MCF 10A (cell line): ENCODE results near the gene ZNF219. TPM values are rescaled to one million over a fixed set of nuclear protein-coding genes. Genes with fewer than 3 reads are reported as not detected.
A peak's percentile ranks its signal among the peaks of the same experiment; 100 is the strongest.

ENCODE experiments used
- BruUV-seq: library from RNA; stranded (reverse); fragments of 400-500 nt; replicated peaks from 2 replicates; lab custom pipeline; 2021; lab: Mats Ljungman, UMichigan
- CTCF ChIA-PET: fragments of 300-600 bp; sonication (Branson Sonifier 250); formaldehyde crosslinking; extraction: SDS; loops from one replicate; lab custom pipeline; 2021; ENCODE audit warnings: antibody characterized with exemption, inconsistent platforms; lab: Yijun Ruan, JAX
- POLR2A ChIA-PET: fragments of 300-600, 350-650 bp; sonication (Branson Sonifier 250); formaldehyde crosslinking; extraction: SDS; loops from one replicate; lab custom pipeline; 2020; ENCODE audit warnings: antibody characterized with exemption, inconsistent platforms; lab: Yijun Ruan, JAX
- DNase-seq: peaks from one replicate; pipeline ENCODE4 v3.0.0-alpha.2; 2018; ENCODE audit not compliant: unreplicated experiment
- H3K27ac Mint-ChIP-seq: one replicate; pipeline ENCODE4 v1.8.0; 2022; ENCODE audit warnings: mild to moderate bottlenecking, low read depth, mixed read lengths; ENCODE audit not compliant: unreplicated experiment
- H3K27me3 Mint-ChIP-seq: one replicate; pipeline ENCODE4 v1.8.0; 2022; ENCODE audit warnings: mixed read lengths; ENCODE audit not compliant: insufficient read depth, unreplicated experiment
- H3K36me3 Mint-ChIP-seq: one replicate; pipeline ENCODE4 v1.8.0; 2022; ENCODE audit warnings: mild to moderate bottlenecking, moderate library complexity, mixed read lengths; ENCODE audit not compliant: insufficient read depth, unreplicated experiment
- H3K4me1 Mint-ChIP-seq: one replicate; pipeline ENCODE4 v1.8.0; 2022; ENCODE audit warnings: mixed read lengths; ENCODE audit not compliant: insufficient read depth, unreplicated experiment
- H3K4me3 Mint-ChIP-seq: one replicate; pipeline ENCODE4 v1.8.0; 2022; ENCODE audit warnings: mild to moderate bottlenecking, moderate library complexity, mixed read lengths; ENCODE audit not compliant: unreplicated experiment
- H3K9me3 Mint-ChIP-seq: one replicate; pipeline ENCODE4 v1.8.0; 2022; ENCODE audit warnings: mixed read lengths; ENCODE audit not compliant: unreplicated experiment
- CTCF ChIP-seq: fragments of 200-600 bp; IDR thresholded peaks from one replicate; pipeline ENCODE4 v1.8.0; 2022; ENCODE audit warnings: antibody characterized with exemption, mild to moderate bottlenecking; ENCODE audit not compliant: unreplicated experiment
- intact Hi-C: fragments of 100-400 bp; cut with micrococcal nuclease; formaldehyde crosslinking; loops from 2 replicates; pipeline ENCODE4 v1.14.1; 2022
- total RNA-seq: library from RNA; stranded (reverse); gene quantifications from 2 replicates; pipeline ENCODE4 v1.2.3, GENCODE V29; 2022

ZNF219 gene
- total RNA-seq, 1 experiment from 2014 or later, result 33.8 TPM

- Mint-ChIP-seq H3K36me3 (peaks cover 19% of the 10 kb centered on the region), H3K9me3 (no peaks in the 10 kb centered on the region), H3K27me3 (no peaks in the 10 kb centered on the region), H3K4me1 (peaks cover 23% of the 10 kb centered on the region), H3K27ac (no peak overlapping the region), H3K4me3 (no peak overlapping the region)
- ChIA-PET CTCF (interaction anchor here (0.6 to 7.3 kb wide), 28 partner anchors 10 to 403 kb away, joined by 3 to 241 read pairs (median 9); partner anchors contain the start of genes ARHGEF40, CHD8, METTL17 and RNASE13), POLR2A (interaction anchor here (4.5 kb wide), 1 partner anchor 10 kb away, joined by 37 read pairs; no protein-coding TSS in a partner anchor)
- DNase-seq, result no peak
- no TSS peak for BruUV-seq
- peak; percentile 13 for TF ChIP-seq CTCF
- intact Hi-C loops, result no loop called here
These were observed 4.4 kb downstream of the ZNF219 start for GRCh38 chr14:21093769-21094681.

GRCh38 chr14:21093018-21093417 is 5.4 kb downstream of the ZNF219 start:
- intact Hi-C loops, result no loop called here
- ChIA-PET POLR2A (interaction anchor here (0.9 to 4.5 kb wide), 5 partner anchors 11 to 79 kb away, joined by 3 to 37 read pairs (median 4); no protein-coding TSS in a partner anchor), CTCF (interaction anchor here (0.6 to 7.3 kb wide), 35 partner anchors 11 to 689 kb away, joined by 3 to 241 read pairs (median 8); partner anchors contain the start of genes ARHGEF40, CHD8, RNASE13 and RNASE7)
- H3K27me3 Mint-ChIP-seq, result no peaks in the 10 kb centered on the region
- BruUV-seq, result no TSS peak
- H3K36me3 Mint-ChIP-seq, result peaks cover 19% of the 10 kb centered on the region
- H3K4me1 Mint-ChIP-seq, result peaks cover 24% of the 10 kb centered on the region
- no peak overlapping the region for H3K27ac Mint-ChIP-seq
- H3K4me3 Mint-ChIP-seq, result peak overlapping the region; percentile 19
- no peak for TF ChIP-seq CTCF
- no peaks in the 10 kb centered on the region for H3K9me3 Mint-ChIP-seq
- no peak for DNase-seq

GRCh38 chr14:21092273-21093011 is 6.0 kb downstream of the ZNF219 start:
- DNase-seq, result peak; percentile 64
- intact Hi-C loops, result loop anchor here (1.0 kb wide), 4 partner anchors 12 to 78 kb away; no protein-coding TSS in a partner anchor
- H3K27me3 Mint-ChIP-seq, result no peaks in the 10 kb centered on the region
- peak; percentile 100 for TF ChIP-seq CTCF
- POLR2A ChIA-PET, result interaction anchor here (0.9 to 1.9 kb wide), 5 partner anchors 13 to 78 kb away, joined by 3 to 31 read pairs (median 4); no protein-coding TSS in a partner anchor
- BruUV-seq, result no TSS peak
- H3K36me3 Mint-ChIP-seq, result peaks cover 19% of the 10 kb centered on the region
- H3K4me1 Mint-ChIP-seq, result peaks cover 24% of the 10 kb centered on the region
- no peaks in the 10 kb centered on the region for H3K9me3 Mint-ChIP-seq
- no peak overlapping the region for H3K27ac Mint-ChIP-seq
- CTCF ChIA-PET, result interaction anchor here (0.6 to 7.3 kb wide), 38 partner anchors 12 to 688 kb away, joined by 3 to 241 read pairs (median 7); partner anchors contain the start of genes ARHGEF40, RNASE13, RNASE7 and TMEM253
- peak overlapping the region; percentile 19 for H3K4me3 Mint-ChIP-seq
